HEK293 (cell line): ENCODE results near the gene GSPT1.

ENCODE experiments used
- ATF2 ChIP-seq: fragments of 450-650 bp; formaldehyde crosslinking; IDR thresholded peaks from 2 replicates; pipeline ENCODE4 v1.5.1; 2016; ENCODE audit warnings: missing biosample characterization, missing genetic modification characterization, low read depth
- CTCF ChIP-seq: fragments of 450-650 bp; formaldehyde crosslinking; IDR thresholded peaks from 2 replicates; pipeline ENCODE4 v1.5.1; 2016; ENCODE audit warnings: missing biosample characterization, missing genetic modification characterization
- GLIS2 ChIP-seq: fragments of 450-650 bp; formaldehyde crosslinking; IDR thresholded peaks from 2 replicates; pipeline ENCODE4 v1.5.1; 2016; ENCODE audit warnings: missing biosample characterization, missing genetic modification characterization
- HOXA7 ChIP-seq: sonication (generic); formaldehyde crosslinking; IDR thresholded peaks from 2 replicates; pipeline ENCODE4 v1.8.1; 2022; ENCODE audit warnings: missing genetic modification reagents, borderline replicate concordance
- KLF16 ChIP-seq: fragments of 450-650 bp; formaldehyde crosslinking; IDR thresholded peaks from 2 replicates; pipeline ENCODE4 v1.5.1; 2017; ENCODE audit warnings: missing biosample characterization, missing genetic modification characterization
- TRIM28 ChIP-seq: IDR thresholded peaks from 2 replicates; pipeline ENCODE4 v1.6.1; 2011; ENCODE audit warnings: low read length, control low read depth, borderline replicate concordance
- YY1 ChIP-seq: fragments of 450-650 bp; formaldehyde crosslinking; IDR thresholded peaks from 2 replicates; pipeline ENCODE4 v1.5.1; 2018; ENCODE audit warnings: missing biosample characterization, missing genetic modification characterization
- ZBTB49 ChIP-seq: fragments of 450-650 bp; formaldehyde crosslinking; IDR thresholded peaks from 2 replicates; pipeline ENCODE4 v1.5.1; 2016; ENCODE audit warnings: missing biosample characterization, missing genetic modification characterization, low read depth
- ZNF157 ChIP-seq: fragments of 450-650 bp; formaldehyde crosslinking; IDR thresholded peaks from 2 replicates; pipeline ENCODE4 v1.5.1; 2016; ENCODE audit warnings: missing biosample characterization, missing genetic modification characterization
- ZNF16 ChIP-seq: fragments of 450-650 bp; formaldehyde crosslinking; IDR thresholded peaks from 2 replicates; pipeline ENCODE4 v1.5.1; 2016; ENCODE audit warnings: low read depth, missing biosample characterization, missing genetic modification characterization
- ZSCAN16 ChIP-seq: fragments of 450-650 bp; formaldehyde crosslinking; IDR thresholded peaks from 2 replicates; pipeline ENCODE4 v1.5.1; 2016; ENCODE audit warnings: missing biosample characterization, missing genetic modification characterization
- ZSCAN18 ChIP-seq: fragments of 450-650 bp; formaldehyde crosslinking; IDR thresholded peaks from 2 replicates; pipeline ENCODE4 v1.5.1; 2016; ENCODE audit warnings: missing biosample characterization, missing genetic modification characterization

GRCh38 chr16:11841026-11841425 lies 74.7 kb downstream of the GSPT1 start:
- TF ChIP-seq YY1 (tag by site-specific recombination): no peak
- no peak for TF ChIP-seq ZNF157 (tag by site-specific recombination)
- TF ChIP-seq ZSCAN18 (tag by site-specific recombination): no peak
- TF ChIP-seq CTCF: no peak
- TF ChIP-seq ZSCAN16 (tag by site-specific recombination): no peak
- no peak for TF ChIP-seq ZBTB49 (tag by site-specific recombination)
- no peak for TF ChIP-seq TRIM28
- TF ChIP-seq ZNF16 (tag by site-specific recombination): no peak
- TF ChIP-seq KLF16 (tag by site-specific recombination): no peak
- TF ChIP-seq GLIS2 (tag by site-specific recombination): no peak
- TF ChIP-seq ATF2 (tag by site-specific recombination): no peak
- TF ChIP-seq HOXA7 (CRISPR knock-in tag): no peak
